ENCODE results near the gene RARRES2. TPM values are rescaled to one million over a fixed set of nuclear protein-coding genes. Genes with fewer than 3 reads are reported as not detected.

The RARRES2 gene
- total and polyA plus RNA-seq, 2 of the 13 experiments (the other 11 are each of a cell fraction or from before 2014, with no cell fraction given) = 134 to 172 TPM

- TF ChIP-seq MBNL3 (CRISPR knock-in tag; conservative IDR thresholded peaks at IDR 0.05) (no peak), ZNF17 (CRISPR knock-in tag; IDR thresholded peaks at IDR 0.05) (no peak), HDAC1 (CRISPR knock-in tag; IDR thresholded peaks at IDR 0.05) (peak; percentile 77), TBX3 (IDR thresholded peaks at IDR 0.05; ENCODE audit: borderline replicate concordance) (no peak), ARNT (IDR thresholded peaks at IDR 0.05) (no peak), POLR2AphosphoS5 (IDR thresholded peaks at IDR 0.05; ENCODE audit: low read depth, low read length) (peak; percentile 24; the same call in 1 of the 2 replicates), YEATS2 (CRISPR knock-in tag; IDR thresholded peaks at IDR 0.05; ENCODE audit: borderline replicate concordance) (peak; percentile 10; the same call in 1 of the 2 replicates), ZNF136 (CRISPR knock-in tag; IDR thresholded peaks at IDR 0.05; ENCODE audit: low read depth) (no peak), ZNF407 (CRISPR knock-in tag; IDR thresholded peaks at IDR 0.05; ENCODE audit: not compliant biosample characterization) (no peak), THAP9 (CRISPR knock-in tag; IDR thresholded peaks at IDR 0.05; ENCODE audit: borderline replicate concordance) (no peak), RAD51 (IDR thresholded peaks at IDR 0.05; ENCODE audit: borderline replicate concordance) (no peak), RBFOX2 (IDR thresholded peaks at IDR 0.05; ENCODE audit: low read depth, low read length) (peak; percentile 41), SMC3 (IDR thresholded peaks at IDR 0.05; ENCODE audit: low read length) (no peak), ETV5 (CRISPR knock-in tag; IDR thresholded peaks at IDR 0.05; ENCODE audit: borderline replicate concordance) (peak; percentile 24; the same call in 1 of the 2 replicates), SRSF1 (optimal IDR thresholded peaks at IDR 0.05; ENCODE audit: low read depth, low read length) (no peak), TERF1 (CRISPR knock-in tag; IDR thresholded peaks at IDR 0.05) (no peak), JUN (CRISPR knock-in tag; IDR thresholded peaks at IDR 0.05) (no peak)
Observed at GRCh38 chr7:150368884-150369747, 27.7 kb upstream of the RARRES2 start (continued).

All from HepG2 (cell line).